Amniotic epithelial cell (primary cell): ENCODE data around the gene PURA.

ENCODE experiments used
- DNase-seq: peaks from one replicate; pipeline ENCODE4 v3.0.0-alpha.2; 2010; ENCODE audit warnings: low read depth

The PURA gene

DNA sequence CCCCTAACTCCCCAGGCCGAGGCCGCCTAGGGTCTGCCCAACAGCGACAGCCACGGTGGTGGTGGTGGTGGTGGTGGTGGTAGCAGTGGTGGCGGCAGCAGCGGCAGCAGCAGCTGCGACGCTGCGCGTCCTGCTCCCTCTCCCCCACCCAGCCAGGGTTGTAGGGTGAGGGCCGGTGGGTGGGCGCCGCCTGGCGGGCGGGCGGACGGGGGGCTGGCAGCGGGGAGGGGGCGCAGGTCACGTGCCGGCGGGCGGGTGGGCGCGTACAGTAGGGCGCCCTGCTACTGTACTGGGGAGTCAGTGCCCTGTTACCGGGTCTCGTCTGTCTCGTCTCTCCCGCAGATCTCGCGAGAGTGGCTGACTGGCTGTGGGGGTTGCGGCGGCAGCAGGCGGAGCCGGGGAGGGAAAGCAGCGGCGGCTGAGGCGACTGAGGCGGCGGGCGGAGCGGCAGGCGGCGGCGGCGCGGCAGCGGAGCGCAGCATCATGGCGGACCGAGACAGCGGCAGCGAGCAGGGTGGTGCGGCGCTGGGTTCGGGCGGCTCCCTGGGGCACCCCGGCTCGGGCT is at the start of gene PURA:
Gene PURA (plus strand): TSS at position 411 of the 565 bp plus-strand sequence. CDS start 73 bp downstream, at position 484.
- peak; percentile 86 for DNase-seq

DNA sequence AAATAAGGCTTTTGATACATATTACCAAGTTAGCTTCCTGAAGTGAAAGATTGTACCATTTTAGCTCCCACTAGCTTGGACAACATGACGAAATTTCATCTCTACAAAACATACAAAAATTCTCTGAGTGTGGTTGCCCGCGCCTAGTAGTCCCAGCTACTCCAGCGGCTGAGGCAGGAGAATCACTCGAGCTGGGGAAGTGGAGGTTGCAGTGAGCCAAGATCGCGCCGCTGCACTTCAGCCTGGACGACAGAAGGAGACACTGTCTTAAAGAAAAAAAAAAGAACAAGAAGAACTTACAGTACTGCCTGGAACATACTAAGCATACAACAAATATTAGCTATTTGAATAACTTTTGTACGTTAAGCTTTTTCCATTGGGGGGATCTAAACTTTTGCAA is 41.1 kb upstream of the PURA start:
- DNase-seq, result no peak

GRCh38 chr5:140073296-140073695 is 40.6 kb upstream of the PURA start:
- peak; percentile 3 for DNase-seq

GRCh38 chr5:140075371-140075770 is 38.5 kb upstream of the PURA start:
- no peak for DNase-seq

GRCh38 chr5:140076142-140076541 is 37.8 kb upstream of the PURA start:
- DNase-seq, result no peak

- DNase-seq, result no peak
Observed at GRCh38 chr5:140076788-140077187, 37.1 kb upstream of the PURA start.

DNA sequence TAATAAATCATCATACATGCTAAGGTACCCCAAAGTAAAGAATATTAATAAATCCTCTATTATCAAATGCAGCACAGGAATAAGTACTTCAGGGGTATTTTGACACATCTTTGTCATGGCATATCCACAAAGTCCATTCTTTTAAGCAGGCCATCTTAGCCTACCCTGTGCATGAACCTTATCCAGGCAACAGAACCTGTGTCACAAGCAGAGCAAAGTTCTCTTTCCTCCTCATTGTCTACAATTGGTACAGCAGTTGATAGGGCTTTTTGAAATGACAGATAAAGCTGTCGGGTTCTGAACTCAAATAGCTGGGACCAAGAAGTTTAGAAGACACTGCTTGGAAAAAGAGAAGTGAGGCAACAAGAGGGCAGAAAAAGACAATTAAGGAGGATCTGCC is 30.8 kb upstream of the PURA start:
- DNase-seq, result no peak

DNA sequence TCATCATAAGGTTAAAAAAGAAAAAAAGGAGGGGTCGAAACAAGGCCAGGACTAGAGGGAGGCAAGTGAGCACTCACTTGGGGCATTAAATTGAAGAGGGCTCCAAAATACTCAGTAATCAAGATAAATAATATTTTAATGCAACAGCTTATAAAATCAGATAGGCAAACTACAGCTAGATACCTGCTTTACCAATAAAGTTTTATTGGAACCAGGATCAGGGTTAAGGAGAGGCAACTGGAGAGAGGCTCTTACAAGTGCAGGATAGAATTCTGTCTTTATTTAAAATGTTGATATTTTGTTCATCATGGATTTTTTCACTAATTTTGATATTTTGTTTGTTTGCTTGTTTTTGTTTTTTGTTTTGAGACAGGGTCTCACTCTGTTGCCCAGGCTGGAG is 30.3 kb upstream of the PURA start:
- DNase-seq, result no peak

DNA sequence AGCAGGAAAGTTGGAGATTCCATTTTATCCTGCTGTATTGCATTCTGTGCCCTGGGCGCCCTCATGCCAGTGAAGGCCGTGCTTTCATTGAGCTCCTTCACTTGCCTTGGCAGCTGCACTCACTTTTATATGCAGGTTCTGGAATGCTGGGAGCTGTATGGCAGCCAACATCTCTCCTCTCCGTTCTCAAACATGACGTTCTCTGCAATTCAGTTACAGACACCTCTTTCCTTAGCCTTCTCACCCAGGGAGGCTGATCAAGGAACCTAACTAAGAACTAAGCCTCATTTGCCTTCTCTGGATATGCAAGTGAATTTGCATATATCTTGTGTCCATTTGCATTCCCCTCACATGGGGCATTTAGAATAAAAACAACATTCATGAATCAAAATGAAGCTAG is 29.4 kb upstream of the PURA start:
- DNase-seq, result no peak

GRCh38 chr5:140090251-140090650 is 23.7 kb upstream of the PURA start:
- no peak for DNase-seq

- no peak for DNase-seq
Observed at GRCh38 chr5:140093179-140093578, 20.7 kb upstream of the PURA start.

- DNase-seq, result no peak
Observed at GRCh38 chr5:140093866-140094265, 20.0 kb upstream of the PURA start.

DNA sequence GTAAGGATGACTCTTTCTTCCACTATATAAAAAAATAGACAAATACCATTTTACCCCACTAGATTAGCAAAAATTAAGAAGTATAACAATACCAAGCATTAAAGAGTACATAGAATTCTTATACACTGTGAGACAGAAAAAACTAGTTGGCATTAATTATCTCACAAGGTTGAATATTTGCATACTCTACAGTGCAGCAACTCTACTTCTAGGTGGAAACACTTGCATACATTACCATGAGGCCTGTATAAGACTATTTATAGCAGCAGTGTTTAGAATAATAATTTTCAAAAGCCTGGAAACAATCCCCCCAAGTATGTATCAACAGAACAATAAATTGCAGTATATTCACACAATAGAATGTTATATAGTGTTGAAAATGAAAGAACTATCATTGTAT is 19.0 kb upstream of the PURA start:
- DNase-seq, result no peak

DNA sequence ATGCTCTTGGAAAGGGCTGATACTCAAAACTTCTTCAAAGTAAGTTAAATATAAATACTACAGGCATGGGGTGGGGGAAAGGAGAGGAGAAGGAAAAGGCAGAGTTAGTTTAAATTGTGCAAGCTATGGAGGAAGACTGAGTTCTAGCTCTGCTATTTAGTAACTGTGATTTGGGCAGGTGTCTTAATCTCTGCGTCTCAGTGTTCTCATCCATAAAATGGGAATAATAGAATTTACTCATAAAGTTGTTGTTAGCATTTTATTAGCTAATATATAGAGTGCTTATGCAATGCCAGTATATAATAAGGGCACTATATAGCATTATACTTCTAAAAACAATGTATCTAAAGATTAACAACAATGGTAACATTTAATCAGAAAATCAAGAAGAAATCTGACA is 12.7 kb upstream of the PURA start:
- no peak for DNase-seq

- no peak for DNase-seq
Observed at GRCh38 chr5:140103154-140103553, 10.8 kb upstream of the PURA start.

DNA sequence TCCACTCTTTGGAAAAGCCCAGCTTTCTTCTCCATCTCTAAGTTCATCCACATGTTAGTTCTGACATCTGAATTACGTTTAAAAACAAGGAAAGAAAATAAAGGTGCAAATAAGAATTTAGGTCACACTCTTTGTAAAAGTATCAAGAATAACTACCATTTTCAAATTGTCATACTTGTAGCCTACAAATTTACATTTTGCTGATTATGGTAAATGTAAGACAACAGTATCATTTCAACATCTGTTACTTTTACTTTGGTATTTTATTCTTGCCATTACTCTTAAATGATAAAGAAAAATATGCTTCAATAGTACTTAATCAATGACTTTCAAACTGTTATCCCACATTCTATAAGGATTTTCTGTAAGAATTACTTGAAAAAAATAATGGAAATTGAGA is 9.8 kb upstream of the PURA start:
- no peak for DNase-seq

DNA sequence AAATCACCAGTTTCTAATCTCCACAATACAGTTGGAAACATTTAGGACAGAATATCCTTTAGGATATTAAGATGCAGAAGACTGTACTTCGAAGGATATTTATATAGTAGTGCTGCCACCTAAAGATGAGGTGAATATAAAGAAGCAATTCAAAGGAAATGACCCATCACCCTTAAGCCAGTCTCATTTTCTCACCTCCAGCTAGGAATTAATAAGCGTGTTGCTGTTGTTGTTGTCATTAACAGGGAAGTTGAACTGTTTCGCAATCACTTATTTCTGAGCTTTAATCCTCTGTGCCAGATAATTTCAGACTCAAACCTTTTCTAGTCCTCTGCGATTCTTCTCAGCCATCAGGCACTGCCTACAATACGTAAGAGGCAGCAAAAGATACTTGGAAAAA is 7.8 kb upstream of the PURA start:
- peak; percentile 3 for DNase-seq

DNA sequence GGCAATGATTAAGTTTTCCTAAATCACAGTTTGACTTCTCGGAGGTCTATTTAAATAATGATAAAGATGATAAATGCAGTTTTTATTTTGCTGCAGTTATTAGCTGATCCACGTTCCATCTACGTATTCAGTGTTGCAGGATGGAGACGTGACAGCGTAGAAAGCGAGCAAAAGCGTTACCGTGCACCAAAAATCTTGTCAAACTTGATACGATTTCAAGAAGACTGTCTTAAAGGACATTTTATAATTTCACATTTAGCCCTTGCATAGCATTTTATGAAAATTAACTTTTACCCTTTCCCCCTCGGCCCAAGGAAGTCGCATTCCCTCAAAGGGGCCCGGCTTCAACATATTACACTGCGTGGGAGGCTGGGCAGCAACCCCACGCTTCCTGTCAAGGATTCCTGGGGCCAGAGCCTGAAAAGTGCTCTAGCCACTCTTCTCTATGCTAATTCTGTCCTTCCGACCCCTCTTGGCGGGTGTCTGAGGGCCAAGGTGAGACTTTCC is 7.1 kb upstream of the PURA start:
- DNase-seq, result no peak

- DNase-seq, result peak; percentile 91
Observed at GRCh38 chr5:140107312-140108092, 6.4 kb upstream of the PURA start.

DNA sequence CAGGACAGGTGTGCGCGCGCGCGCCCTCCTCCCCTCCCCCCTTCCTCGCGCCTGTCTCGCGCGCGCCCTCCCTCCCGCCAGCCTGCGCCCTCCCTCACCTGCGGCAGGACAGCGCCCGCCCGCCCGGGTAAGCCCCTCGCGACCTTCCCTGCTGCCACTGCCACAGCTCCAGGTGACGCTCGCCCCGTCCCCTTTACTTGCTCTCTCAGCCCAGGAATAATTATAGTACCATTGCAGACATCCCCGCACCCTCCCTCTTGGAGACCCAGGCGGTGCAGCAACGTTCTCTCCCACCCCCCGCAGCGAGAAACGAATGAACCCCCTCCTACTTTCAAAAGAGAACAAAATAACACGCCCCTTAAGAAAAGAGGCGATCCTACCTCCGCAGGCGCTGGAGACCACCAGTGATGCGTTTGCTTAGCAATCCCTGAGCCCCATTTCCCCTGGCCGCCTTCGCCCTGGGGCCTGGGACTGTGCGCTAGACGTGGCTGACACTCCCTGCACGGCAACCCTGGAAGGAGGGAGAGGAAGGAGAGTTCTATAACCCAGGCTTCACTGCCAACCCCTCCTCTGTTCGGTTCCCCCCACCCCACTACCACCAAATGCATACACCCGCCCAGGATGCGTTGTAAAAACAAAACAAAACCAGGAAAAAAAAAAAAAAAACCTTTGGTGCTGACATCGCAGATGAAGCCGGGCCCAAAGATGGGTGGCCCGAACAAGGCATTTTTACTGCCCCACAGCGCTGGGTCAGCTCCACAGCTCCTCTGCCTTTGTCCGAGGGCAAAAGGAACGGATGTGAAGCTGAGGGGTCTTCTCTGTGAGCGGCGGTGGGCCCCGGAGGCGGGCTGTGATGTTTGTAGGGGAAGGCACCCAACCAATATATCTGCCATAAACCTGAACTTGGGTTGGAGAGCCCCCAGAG is 5.6 kb upstream of the PURA start:
- DNase-seq, result no peak

DNA sequence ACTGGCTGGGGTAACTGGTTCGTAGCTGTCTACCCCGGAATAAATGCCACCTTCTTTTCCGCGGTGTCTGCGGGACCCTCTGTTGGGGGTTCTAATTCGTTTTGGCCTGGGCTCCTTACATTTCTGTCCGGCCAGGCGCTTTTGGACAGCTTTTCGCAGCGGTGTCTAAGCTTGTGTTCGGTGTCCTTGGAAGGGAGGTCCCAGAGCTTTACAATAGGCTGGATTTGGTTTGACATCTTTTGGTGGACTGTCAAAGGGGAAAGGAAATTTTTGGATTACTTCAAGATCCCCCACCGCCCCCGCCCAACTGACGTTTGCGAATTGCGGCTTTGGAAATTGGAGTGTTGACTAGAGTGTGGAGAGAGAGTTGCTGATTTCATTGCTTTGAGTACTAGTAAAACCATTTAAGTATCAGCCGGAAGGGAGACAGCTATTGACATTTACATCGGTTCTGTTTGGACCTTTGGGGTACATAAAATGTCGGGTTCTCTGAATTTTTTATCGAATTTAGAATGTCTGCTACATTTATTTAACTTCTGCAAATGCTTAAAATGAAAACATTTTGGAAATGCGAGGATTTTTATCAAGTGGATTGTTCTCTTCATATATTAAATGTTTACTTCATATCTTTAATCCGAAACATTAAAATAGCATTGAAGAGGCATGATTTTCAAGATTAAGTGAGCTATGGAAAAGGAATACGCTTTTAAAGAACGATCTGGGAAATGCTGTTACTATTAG is 4.7 kb upstream of the PURA start:
- DNase-seq, result peak; percentile 29
